A673 (cell line): Measurements from ENCODE around the gene EFCAB7.

Experiments used
- EZH2 ChIP-seq: fragments of 200-600 bp; sonication (generic); IDR thresholded peaks from 2 replicates; pipeline ENCODE4 v1.6.1; 2017; ENCODE audit warnings: borderline replicate concordance, low read depth, mild to moderate bottlenecking, mixed read lengths, antibody characterized with exemption, low read length; ENCODE audit not compliant: poor library complexity, severe bottlenecking
- TF ChIP-seq, protein P1 (sequence below): fragments of 300-800, 200-600 bp; sonication (generic); conservative IDR thresholded peaks from 2 replicates; pipeline ENCODE4 v1.5.1; 2017; ENCODE audit warnings: low read depth, mild to moderate bottlenecking, antibody characterized with exemption, low read length, moderate library complexity, mixed read lengths

DNA sequence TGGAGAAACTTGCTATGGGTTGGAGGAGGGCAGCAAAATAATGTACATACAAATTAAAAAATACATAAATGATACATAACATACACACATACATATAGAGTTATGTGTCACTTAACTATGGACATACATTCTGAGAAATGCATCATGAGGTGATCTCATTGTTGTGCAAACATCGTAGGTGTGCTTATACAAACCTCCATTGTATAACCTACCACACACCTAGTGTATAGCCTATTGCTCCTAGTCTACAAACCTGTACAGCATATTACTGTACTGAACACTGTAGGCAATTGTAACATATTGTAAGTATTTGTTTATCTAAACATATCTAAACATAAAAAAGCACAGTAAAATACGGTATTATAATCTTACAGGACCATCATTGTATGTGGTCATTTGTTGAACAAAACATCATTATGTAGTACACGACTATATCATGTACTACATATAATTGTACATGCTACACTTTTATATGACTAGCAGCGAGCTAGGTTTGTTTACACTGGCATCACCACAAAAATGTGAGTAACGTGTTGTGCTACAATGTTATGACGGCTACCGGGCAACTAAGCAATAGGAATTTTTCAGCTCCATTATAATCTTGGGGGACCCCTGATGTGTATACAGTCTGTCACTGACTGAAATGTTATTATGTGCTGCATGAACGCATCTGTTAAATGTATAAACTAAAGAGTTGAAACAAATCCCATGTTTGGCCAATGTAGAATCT lies 35.8 kb upstream of the EFCAB7 start:
- TF ChIP-seq, protein P1, sequence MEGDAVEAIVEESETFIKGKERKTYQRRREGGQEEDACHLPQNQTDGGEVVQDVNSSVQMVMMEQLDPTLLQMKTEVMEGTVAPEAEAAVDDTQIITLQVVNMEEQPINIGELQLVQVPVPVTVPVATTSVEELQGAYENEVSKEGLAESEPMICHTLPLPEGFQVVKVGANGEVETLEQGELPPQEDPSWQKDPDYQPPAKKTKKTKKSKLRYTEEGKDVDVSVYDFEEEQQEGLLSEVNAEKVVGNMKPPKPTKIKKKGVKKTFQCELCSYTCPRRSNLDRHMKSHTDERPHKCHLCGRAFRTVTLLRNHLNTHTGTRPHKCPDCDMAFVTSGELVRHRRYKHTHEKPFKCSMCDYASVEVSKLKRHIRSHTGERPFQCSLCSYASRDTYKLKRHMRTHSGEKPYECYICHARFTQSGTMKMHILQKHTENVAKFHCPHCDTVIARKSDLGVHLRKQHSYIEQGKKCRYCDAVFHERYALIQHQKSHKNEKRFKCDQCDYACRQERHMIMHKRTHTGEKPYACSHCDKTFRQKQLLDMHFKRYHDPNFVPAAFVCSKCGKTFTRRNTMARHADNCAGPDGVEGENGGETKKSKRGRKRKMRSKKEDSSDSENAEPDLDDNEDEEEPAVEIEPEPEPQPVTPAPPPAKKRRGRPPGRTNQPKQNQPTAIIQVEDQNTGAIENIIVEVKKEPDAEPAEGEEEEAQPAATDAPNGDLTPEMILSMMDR, result no peak
- no peak for TF ChIP-seq EZH2
